Measurements from ENCODE around the gene NELL2.
"Not testable (repeated sequence)": the region's sequence is repeated elsewhere in the genome, so short reads cannot be mapped to it uniquely, and the experiment has no call there.

Gene NELL2

GRCh38 chr12:44774815-44775411 is 101.2 kb downstream of the NELL2 start:
- peak; percentile 4 for DNase-seq

DNA sequence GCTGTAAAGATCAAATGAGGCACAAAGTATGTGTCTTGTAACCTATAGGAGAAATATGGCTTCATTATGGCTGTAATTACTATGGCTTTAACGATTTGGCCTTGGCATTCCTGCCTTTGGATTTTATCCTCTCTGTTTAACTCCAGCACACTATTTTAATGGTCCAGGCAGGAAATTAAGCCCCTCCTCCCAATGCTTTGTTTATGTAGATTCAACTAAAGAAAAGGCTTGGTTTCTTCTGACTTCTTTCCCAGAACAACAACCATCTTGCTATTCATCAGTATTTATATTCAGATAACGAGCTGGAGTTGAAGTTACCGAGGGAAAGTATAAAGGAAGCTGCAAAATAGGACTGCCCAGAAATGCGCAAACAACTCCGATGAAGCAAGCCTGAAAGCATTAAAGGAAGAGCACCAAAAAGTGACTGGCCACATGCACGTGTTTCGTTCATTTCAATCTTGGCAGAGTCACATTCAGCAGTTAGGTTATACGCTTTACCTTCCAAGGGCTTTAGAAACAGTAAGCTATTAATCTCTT is 104.6 kb downstream of the NELL2 start:
- DNase-seq = no peak

DNA sequence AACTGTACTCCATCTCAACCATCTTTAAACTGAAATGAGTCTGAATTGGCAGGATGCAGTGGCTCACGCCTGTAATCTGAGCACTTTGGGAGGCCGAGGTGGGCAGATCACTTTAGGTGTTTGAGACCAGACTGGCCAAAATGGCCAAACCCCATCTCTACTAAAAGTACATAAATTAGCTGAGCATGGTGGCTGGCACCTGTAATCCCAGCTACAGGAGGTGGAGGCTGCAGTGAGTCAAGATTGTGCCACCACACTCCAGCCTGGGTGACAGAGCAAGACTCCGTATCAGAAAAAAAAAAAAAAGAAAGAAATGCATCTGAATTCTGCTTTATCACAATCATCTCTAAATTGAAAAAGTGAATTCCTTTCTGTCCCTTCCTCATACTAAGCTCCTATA is 110.3 kb downstream of the NELL2 start:
- no peak for DNase-seq

DNA sequence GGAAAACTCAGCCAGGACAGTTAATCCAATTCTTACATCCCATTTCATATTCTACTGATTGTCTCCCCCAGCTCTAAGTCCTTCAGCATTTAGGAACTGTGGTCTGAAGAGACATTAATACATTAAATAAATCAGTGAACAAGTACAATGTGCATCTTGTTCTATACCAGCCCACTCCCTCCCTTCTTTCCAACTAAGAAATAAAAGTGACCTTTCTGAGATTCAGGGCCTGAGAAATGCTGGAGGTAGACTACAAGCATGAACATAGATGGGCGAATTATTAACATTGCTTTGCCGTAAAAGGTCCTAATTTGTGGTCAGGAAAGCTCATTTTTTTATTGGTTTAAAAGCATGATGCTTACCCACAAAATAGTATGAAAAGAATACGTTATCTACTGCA is 113.1 kb downstream of the NELL2 start:
- DNase-seq = no peak

DNA sequence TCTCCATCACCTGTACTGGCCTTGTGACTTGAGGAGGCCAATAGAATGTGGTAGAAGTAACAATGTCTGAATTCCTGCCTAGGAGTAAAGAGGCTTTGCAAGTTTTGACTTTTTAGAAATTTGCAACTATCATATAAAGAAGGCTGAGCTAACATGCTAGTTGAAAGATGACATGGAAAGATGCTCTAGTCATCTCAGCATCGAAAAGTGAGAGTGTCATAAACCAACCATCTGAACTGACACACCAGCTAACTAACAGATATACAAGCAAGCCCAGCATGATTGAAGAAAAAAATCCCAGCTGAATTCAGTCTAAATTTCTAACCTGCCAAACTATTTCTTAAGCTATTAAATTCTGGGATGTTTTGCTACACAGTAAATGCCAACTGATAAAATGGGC is 116.8 kb downstream of the NELL2 start:
- no peak for DNase-seq

GRCh38 chr12:44750468-44750867 is 125.6 kb downstream of the NELL2 start:
- no peak for DNase-seq

GRCh38 chr12:44749566-44749965 is 126.5 kb downstream of the NELL2 start:
- DNase-seq = no peak

- peak; percentile 34 for DNase-seq
These were observed 127.1 kb downstream of the NELL2 start for GRCh38 chr12:44748950-44749468.

- not testable (repeated sequence) for DNase-seq
These were observed 134.7 kb downstream of the NELL2 start for GRCh38 chr12:44741292-44741980.

- no peak for DNase-seq
These were observed 138.1 kb downstream of the NELL2 start for GRCh38 chr12:44738051-44738450.

- DNase-seq = no peak
These were observed 147.5 kb downstream of the NELL2 start for GRCh38 chr12:44728566-44728965.

DNA sequence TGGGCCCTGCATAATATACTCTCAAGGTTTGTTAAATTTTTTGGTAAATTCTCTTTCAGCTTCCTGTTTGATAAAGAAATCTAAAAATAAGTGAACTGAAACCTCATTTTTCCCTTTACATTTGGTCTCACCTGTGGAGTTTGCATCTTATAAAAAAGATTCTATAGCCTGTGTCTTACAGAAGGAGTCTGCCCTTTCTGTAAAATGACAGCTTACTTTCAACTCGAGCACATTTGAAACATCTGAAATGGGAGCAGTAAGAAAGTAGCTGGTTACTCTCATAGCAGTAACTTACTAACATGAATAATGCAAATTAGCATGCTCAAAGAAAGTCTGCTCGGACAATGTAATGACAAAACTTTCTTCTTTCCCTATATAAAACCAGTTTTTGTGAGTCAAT is 155.8 kb downstream of the NELL2 start:
- DNase-seq = no peak

DNA sequence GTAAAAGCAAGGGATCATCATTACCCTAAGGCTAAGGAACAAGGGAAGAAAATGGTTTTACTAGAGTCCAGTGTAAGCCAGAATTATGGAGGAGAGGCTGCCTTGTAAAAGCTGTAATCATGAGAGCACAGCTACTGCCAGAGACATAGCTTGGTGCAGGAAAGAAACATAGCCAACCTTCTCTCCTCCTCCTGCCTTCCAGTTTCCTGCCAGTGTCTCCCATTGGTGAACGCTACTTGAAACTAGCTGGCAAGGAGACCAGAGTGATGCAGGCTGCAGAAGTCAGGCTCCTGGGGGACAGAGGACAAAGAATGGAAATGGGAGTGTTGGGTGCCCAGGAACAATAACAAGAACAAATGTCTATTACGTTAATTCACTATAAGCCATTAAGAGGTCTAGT is 158.5 kb downstream of the NELL2 start:
- no peak for DNase-seq

GRCh38 chr12:44716711-44717110 is 159.4 kb downstream of the NELL2 start:
- DNase-seq = no peak

DNA sequence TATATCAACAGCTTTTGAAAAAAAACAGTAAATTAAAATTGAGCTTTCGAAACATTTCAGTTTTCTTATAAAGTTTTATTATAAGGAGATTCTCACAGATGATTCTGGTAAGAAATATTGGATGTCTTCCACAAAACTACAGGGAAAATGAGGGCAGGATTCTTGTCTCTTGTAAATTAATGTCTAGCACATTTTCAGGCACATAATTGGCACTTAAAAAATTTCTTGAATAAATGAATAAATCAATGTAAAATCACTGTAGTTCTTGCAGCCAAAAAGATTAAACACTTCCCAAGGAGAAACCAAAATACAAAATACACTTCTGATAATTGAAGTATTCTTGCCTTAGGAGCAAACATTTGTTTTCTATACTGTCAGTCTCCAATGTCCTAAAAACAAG is 164.4 kb downstream of the NELL2 start:
- no peak for DNase-seq

- no peak for DNase-seq
These were observed 166.9 kb downstream of the NELL2 start for GRCh38 chr12:44709166-44709565.

- DNase-seq = no peak
These were observed 167.9 kb downstream of the NELL2 start for GRCh38 chr12:44708218-44708617.

DNA sequence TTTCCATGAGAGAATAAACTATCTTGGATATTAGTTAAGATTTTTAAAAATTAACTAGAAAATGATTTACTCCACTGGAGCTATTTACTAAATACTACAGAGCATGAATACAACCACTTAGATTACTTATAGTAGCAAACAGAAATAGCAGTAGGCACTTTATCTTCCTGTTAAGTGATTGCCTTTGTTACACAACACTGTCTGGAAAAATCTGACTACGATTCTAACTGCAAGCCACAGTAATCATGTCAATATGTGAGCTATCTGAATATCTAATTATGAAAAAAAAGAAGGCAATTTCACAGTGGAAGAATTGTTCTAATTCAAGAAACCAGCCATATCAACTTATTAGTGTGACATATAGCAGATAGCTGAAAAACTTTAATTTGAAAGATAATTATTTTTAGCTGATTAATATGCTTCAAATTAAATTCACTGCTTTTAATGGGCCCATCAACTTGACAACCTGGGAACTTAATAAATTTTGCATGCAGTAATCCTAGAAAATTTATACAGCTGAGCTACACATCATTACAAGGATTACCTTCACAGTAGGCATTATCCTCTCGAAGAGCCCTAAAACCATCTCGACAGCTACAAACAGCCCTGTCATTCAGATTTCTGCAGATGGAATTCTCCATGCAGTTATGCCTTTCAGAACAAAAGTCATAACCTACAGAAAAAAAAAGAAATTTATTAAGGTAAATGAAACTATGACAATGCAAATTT is 172.8 kb downstream of the NELL2 start:
- DNase-seq = no peak

DNA sequence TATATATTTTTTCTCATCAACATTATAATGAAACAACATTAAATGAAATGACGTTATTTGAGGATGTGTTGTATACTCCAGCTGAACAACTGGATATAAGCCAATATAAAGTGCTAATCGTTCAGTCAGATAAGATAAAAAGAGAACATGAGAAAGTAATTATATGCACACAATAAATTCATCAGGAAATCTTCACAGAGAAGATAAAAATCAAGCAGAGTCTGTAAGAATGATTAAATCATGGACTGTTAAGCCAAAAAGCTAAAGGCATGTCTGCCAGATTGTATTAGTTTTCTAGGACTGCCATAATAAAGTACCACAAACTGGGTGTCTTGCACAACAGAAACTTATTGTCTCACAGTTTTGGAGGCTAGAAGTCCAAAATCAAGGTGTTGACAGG is 178.6 kb downstream of the NELL2 start:
- no peak for DNase-seq

DNA sequence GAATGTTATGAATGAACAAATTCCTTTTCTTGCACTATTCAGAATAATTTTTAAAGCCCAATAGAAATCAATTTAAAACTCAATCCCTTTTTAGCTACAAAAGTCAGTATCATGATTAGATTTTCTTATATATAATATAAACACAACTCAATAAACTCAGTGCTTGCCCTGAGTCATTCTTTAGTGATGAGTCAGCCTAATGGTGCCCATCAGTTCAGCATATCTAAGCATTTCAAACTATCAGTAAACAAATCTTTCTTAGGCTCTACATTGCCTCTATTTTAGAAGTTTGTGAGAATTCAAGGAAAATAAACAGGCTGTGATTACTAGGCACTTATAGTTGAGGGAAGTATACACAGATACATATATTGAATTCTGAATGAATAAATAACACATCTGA is 179.6 kb downstream of the NELL2 start:
- no peak for DNase-seq

DNA sequence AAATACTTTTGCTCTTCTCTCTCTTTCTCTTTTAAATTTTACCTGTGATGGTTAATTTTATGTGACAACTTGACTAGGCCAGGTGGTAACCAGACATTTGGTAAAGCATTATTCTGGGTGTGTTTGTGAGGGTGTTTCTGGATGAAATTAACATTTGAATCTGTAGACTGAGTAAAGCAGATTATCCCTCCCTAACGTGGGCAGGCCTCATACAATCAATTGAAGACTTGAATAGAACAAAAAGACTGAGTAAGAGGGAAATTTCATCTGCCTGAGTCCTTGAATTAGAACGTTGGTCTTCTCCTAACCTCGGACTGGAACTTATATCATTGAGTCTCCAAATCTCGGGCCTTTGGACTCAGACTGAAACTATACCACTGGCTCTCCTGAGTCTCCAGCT is 182.1 kb downstream of the NELL2 start:
- no peak for DNase-seq

DNA sequence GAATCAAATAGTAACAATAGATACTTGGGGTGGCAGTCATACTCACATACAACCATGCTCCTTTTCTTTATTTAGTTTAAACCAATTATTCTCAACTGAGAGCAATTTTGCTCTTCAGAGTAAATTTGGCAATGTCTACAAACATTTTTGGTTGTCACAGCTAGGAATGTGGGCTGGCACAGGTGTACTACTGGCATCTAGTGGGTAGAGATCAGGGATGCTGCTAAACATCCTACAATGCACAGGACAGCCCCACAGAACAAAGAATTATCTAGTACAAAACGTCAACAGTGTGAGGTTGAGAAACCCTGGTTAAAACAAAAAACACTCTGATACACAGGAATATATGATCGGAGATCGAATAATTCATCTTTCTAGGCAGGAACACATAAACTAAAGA is 186.5 kb downstream of the NELL2 start:
- DNase-seq = no peak

DNA sequence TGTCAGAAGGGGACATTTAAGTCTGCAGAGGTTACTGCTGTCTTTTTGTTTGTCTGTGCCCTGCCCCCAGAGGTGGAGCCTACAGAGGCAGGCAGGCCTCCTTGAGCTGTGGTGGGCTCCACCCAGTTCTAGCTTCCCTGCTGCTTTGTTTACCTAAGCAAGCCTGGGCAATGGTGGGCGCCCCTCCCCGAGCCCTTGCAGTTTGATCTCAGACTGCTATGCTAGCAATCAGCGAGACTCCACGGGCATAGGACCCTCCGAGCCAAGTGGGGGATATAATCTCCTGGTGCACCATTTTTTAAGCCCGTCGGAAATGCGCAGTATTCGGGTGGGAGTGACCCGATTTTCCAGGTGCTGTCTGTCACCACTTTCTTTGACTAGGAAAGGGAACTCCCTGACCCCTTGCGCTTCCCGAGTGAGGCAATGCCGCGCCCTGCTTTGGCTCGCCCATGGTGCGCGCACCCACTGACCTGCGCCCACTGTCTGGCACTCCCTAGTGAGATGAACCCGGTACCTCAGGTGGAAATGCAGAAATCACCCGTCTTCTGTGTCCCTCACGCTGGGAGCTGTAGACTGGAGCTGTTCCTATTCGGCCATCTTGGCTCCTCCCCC is 189.2 kb downstream of the NELL2 start:
- DNase-seq = not testable (repeated sequence)
